B cell (primary cell): ENCODE data around the gene EGFL7. TPM values are rescaled to one million over a fixed set of nuclear protein-coding genes. Genes with fewer than 3 reads are reported as not detected.

Experiments
- ATAC-seq: fragments of 200-7000 bp; cut with Tn5 transposase; one replicate; pipeline ENCODE4 v1.10.0; 2021; ENCODE audit warnings: low read depth, mild to moderate bottlenecking, moderate number of reproducible peaks, moderate library complexity
- CTCF ChIA-PET: fragments of 350-600 bp; sonication (Branson Sonifier 250); formaldehyde crosslinking; loops from one replicate; lab custom pipeline; 2021; ENCODE audit warnings: antibody characterized with exemption, inconsistent platforms; lab: Charles Lee
- POLR2A ChIA-PET: fragments of 350-600 bp; sonication (Branson Sonifier 250); formaldehyde crosslinking; loops from one replicate; lab custom pipeline; 2021; ENCODE audit warnings: antibody characterized with exemption; lab: Charles Lee
- DNase-seq: peaks from one replicate; pipeline ENCODE4 v3.0.0; 2013
- H2AFZ ChIP-seq: 2 replicates; pipeline ENCODE4 v1.6.1; 2012; ENCODE audit warnings: mild to moderate bottlenecking, low read depth, low read length; ENCODE audit not compliant: insufficient read depth, poor library complexity, severe bottlenecking
- H3K27ac ChIP-seq, 2 donors: 1 replicate in 1 of 2; 2 replicates in 1 of 2; pipeline ENCODE4 v1.5.1; 2012 to 2013; ENCODE audit warnings: low read length in 2 of 2, mild to moderate bottlenecking in 2 of 2, moderate library complexity in 1 of 2
- H3K27me3 ChIP-seq, 4 experiments: fragments of 200-600 bp in 1 of 4; sonication (generic) in 1 of 4; replicated peaks in 1 of 4; 1 replicate in 2 of 4; 2 replicates in 2 of 4; pipeline versions ENCODE4 v1.6.1 to v1.7.0; 2013 to 2016; ENCODE audit warnings: low read length in 3 of 4, mild to moderate bottlenecking in 2 of 4, mixed read lengths in 1 of 4, moderate library complexity in 1 of 4; ENCODE audit not compliant: insufficient read depth in 4 of 4, control insufficient read depth in 3 of 4; ENCODE audit errors: control extremely low read depth in 1 of 4
- H3K36me3 ChIP-seq, 2 experiments: replicated peaks in 1 of 2; 1 replicate in 1 of 2; 2 replicates in 1 of 2; pipeline versions ENCODE4 v1.6.1 to v1.7.1; 2013; ENCODE audit warnings: low read length in 1 of 2; ENCODE audit not compliant: insufficient read depth in 2 of 2, control insufficient read depth in 1 of 2; ENCODE audit errors: control extremely low read depth in 1 of 2, extremely low read depth in 1 of 2
- H3K4me1 ChIP-seq, 2 donors: fragments of 200-600 bp in 1 of 2; sonication (generic) in 1 of 2; 1 replicate in 1 of 2; 2 replicates in 1 of 2; pipeline versions ENCODE4 v1.5.1 to v1.6.1; 2013 to 2017; ENCODE audit warnings: low read length in 2 of 2; ENCODE audit not compliant: control insufficient read depth in 2 of 2, insufficient read depth in 2 of 2
- H3K4me2 ChIP-seq: replicated peaks from 2 replicates; pipeline ENCODE3; 2012; ENCODE audit warnings: mild to moderate bottlenecking, low read depth, low read length; ENCODE audit not compliant: poor library complexity, severe bottlenecking
- H3K4me3 ChIP-seq, 5 experiments: fragments of 200-600 bp in 1 of 5; sonication (generic) in 1 of 5; 1 replicate in 3 of 5; 2 replicates in 2 of 5; pipeline versions ENCODE4 v1.5.1 to v1.7.0; 2011 to 2016; ENCODE audit warnings: low read length in 4 of 5, mild to moderate bottlenecking in 4 of 5, low read depth in 2 of 5, control low read depth in 1 of 5, moderate library complexity in 1 of 5; ENCODE audit not compliant: insufficient read depth in 1 of 5; ENCODE audit errors: control extremely low read depth in 1 of 5, extremely low read depth in 1 of 5
- H3K79me2 ChIP-seq: fragments of 200-600 bp; sonication (generic); one replicate; pipeline ENCODE4 v1.6.0; 2016; ENCODE audit warnings: low read length; ENCODE audit not compliant: control insufficient read depth, insufficient read depth
- H3K9ac ChIP-seq: fragments of 200-600 bp; sonication (generic); 2 replicates; pipeline ENCODE4 v1.6.1; 2017; ENCODE audit warnings: mild to moderate bottlenecking, low read length, moderate library complexity
- H3K9me3 ChIP-seq, 3 donors: one replicate each; pipeline versions ENCODE4 v1.6.1 to v1.7.1; 2013; ENCODE audit warnings: low read length in 2 of 3; ENCODE audit not compliant: control insufficient read depth in 2 of 3, insufficient read depth in 1 of 3; ENCODE audit errors: control extremely low read depth in 1 of 3
- H4K20me1 ChIP-seq: 2 replicates; pipeline ENCODE4 v1.6.0; 2012; ENCODE audit warnings: mild to moderate bottlenecking, low read length; ENCODE audit not compliant: insufficient read depth, control insufficient read depth, poor library complexity, severe bottlenecking
- H3K27ac Mint-ChIP-seq: one replicate; pipeline ENCODE4 v1.8.0; 2021; ENCODE audit warnings: mixed read lengths
- H3K27me3 Mint-ChIP-seq: one replicate; pipeline ENCODE4 v1.8.0; 2021; ENCODE audit warnings: mixed read lengths
- H3K4me1 Mint-ChIP-seq: one replicate; pipeline ENCODE4 v1.8.0; 2021; ENCODE audit warnings: mixed read lengths
- H3K4me3 Mint-ChIP-seq: one replicate; pipeline ENCODE4 v1.8.0; 2021; ENCODE audit warnings: mixed read lengths
- H3K9me3 Mint-ChIP-seq: one replicate; pipeline ENCODE4 v1.8.0; 2022; ENCODE audit warnings: mixed read lengths; ENCODE audit not compliant: insufficient read depth
- CTCF ChIP-seq: fragments of 200-600 bp; IDR thresholded peaks from one replicate; pipeline ENCODE4 v1.8.0; 2022; ENCODE audit warnings: antibody characterized with exemption, mild to moderate bottlenecking
- EZH2 ChIP-seq: IDR thresholded peaks from 2 replicates; pipeline ENCODE4 v1.6.1; 2012; ENCODE audit warnings: borderline replicate concordance, low read depth, mild to moderate bottlenecking, moderate library complexity, low read length; ENCODE audit not compliant: insufficient read depth, poor library complexity, severe bottlenecking
- WGBS: methylation state at CpG from one replicate; pipeline ENCODE4 v1.1.5; 2013; ENCODE audit warnings: missing lambda C conversion rate; ENCODE audit not compliant: insufficient coverage; 5-methylcytosine and 5-hydroxymethylcytosine counted together
- intact Hi-C: fragments of 100-400 bp; cut with micrococcal nuclease; formaldehyde crosslinking; loops from one replicate; pipeline ENCODE4 v1.10.0; 2022
- polyA plus RNA-seq: library from polyadenylated mRNA; depleted of rRNA; stranded (reverse); fragments of >200 nt; gene quantifications from 2 replicates; pipeline ENCODE4 v1.2.3, GENCODE V29; 2012
- total RNA-seq, 2 donors: library from RNA; stranded (reverse); fragments of 120-200 nt in 1 of 2; gene quantifications; 1 replicate in 1 of 2; 2 replicates in 1 of 2; pipeline versions ENCODE4 v1.2.3 to v1.2.4, GENCODE V29; 2013 to 2022

The EGFL7 gene
- total and polyA plus RNA-seq, 2 donors (not counting 1 experiment from before 2014, with no cell fraction given) = 0.34 TPM; not detected in 1

- Histone ChIP-seq H3K36me3 (peaks cover 0 to 12% of the 10 kb centered on the region in 2 experiments), H3K4me2 (no peak overlapping the region), H3K27me3 (peaks cover 0 to 2% (median 0%) of the 10 kb centered on the region in 4 experiments), H3K9ac (no peak overlapping the region), H3K4me3 (no peak overlapping the region), H3K4me1 (peaks cover 0 to 4% of the 10 kb centered on the region in 2 donors), H3K9me3 (no peaks in the 10 kb centered on the region), H3K27ac (no peak overlapping the region), H3K79me2 (peaks cover 3% of the 10 kb centered on the region), H2AFZ (no peak overlapping the region), H4K20me1 (peaks cover 40% of the 10 kb centered on the region)
- intact Hi-C loops = no loop called here
- Mint-ChIP-seq H3K27ac (no peak overlapping the region), H3K4me1 (no peaks in the 10 kb centered on the region), H3K9me3 (no peaks in the 10 kb centered on the region), H3K4me3 (no peak overlapping the region), H3K27me3 (no peaks in the 10 kb centered on the region)
- TF ChIP-seq EZH2 (no peak), CTCF (no peak)
- no peak for DNase-seq
- 98% methylated on average over 11 of the region's 13 CpGs for WGBS
- POLR2A ChIA-PET = interaction anchor here (0.6 kb wide), 1 partner anchor 342 kb away, joined by 5 read pairs; no protein-coding TSS in a partner anchor
- ATAC-seq = no peak
- CTCF ChIA-PET = interaction anchor here (1.4 kb wide), 1 partner anchor 10 kb away, joined by 3 read pairs; no protein-coding TSS in a partner anchor
Observed at GRCh38 chr9:136676297-136676794, 13.6 kb downstream of the EGFL7 start.

- Histone ChIP-seq H3K9me3 (no peaks in the 10 kb centered on the region), H3K9ac (no peak overlapping the region), H3K36me3 (peaks cover 0 to 12% of the 10 kb centered on the region in 2 experiments), H3K27ac (no peak overlapping the region), H4K20me1 (peaks cover 40% of the 10 kb centered on the region), H3K27me3 (no peaks in the 10 kb centered on the region), H3K4me1 (no peaks in the 10 kb centered on the region), H3K4me2 (no peak overlapping the region), H3K4me3 (no peak overlapping the region), H2AFZ (no peak overlapping the region), H3K79me2 (peaks cover 3% of the 10 kb centered on the region)
- ATAC-seq = no peak
- ChIA-PET POLR2A (no interaction called here), CTCF (no interaction called here)
- no peaks in the 10 kb centered on the region for H3K27me3 Mint-ChIP-seq
- no peaks in the 10 kb centered on the region for H3K9me3 Mint-ChIP-seq
- no peak for DNase-seq
- TF ChIP-seq EZH2 = no peak
- no peak for TF ChIP-seq CTCF
- H3K4me3 Mint-ChIP-seq = no peak overlapping the region
- H3K4me1 Mint-ChIP-seq = no peaks in the 10 kb centered on the region
- no peak overlapping the region for H3K27ac Mint-ChIP-seq
- 95% methylated on average over 39 of the region's 46 CpGs for WGBS
- intact Hi-C loops = no loop called here
Observed at GRCh38 chr9:136676920-136677686, 14.4 kb downstream of the EGFL7 start.
